ENCODE measurements around the gene ZNF337.

DNA sequence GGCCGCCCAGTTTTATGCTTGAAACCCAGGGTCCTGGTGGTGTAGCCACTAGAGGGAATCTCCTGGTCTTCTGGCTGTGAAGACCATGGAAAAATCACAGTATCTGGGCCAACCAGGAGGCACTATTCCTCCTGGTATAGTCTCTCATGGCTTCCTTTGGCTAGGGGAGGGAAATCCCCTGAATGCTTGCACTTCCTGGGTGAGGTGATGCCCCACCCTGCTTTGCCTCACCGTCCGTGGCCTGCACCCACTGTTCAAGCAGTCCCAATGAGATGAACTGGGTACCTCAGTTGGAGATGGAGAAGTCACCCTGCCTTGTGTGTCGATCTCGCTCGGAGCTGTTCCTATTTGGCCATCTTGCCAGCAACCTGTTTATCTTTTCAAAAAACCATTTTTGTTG lies 10.1 kb upstream of the ZNF337 start:
- no peak for TF ChIP-seq CTCF (IDR thresholded peaks at IDR 0.05; ENCODE audit: insufficient read depth, low read depth, low read length)
- TF ChIP-seq EZH2 (IDR thresholded peaks at IDR 0.05; ENCODE audit: insufficient read depth, low read length): no peak
